Neural cell (in vitro differentiated cells): ENCODE measurements around the gene PARK7.

ENCODE experiments used
- CTCF ChIP-seq: fragments of 450-650 bp; IDR thresholded peaks from 2 replicates; pipeline ENCODE4 v1.5.1; 2014; ENCODE audit warnings: antibody characterized with exemption, mild to moderate bottlenecking, moderate library complexity; ENCODE audit not compliant: poor library complexity, severe bottlenecking
- SMC3 ChIP-seq: fragments of 450-650 bp; conservative IDR thresholded peaks from 2 replicates; pipeline ENCODE4 v1.6.1; 2014; ENCODE audit warnings: antibody characterized with exemption, mild to moderate bottlenecking, moderate library complexity; ENCODE audit not compliant: poor library complexity

- TF ChIP-seq CTCF: no peak
- no peak for TF ChIP-seq SMC3
These were observed 48.7 kb downstream of the PARK7 start for GRCh38 chr1:8010080-8010664.
